ENCODE measurements around the gene RBPMS2. TPM values are rescaled to one million over a fixed set of nuclear protein-coding genes. Genes with fewer than 3 reads are reported as not detected.
"Not testable (repeated sequence)": the region's sequence is repeated elsewhere in the genome, so short reads cannot be mapped to it uniquely, and the experiment has no call there.

The RBPMS2 gene
- total and polyA plus RNA-seq, 2 donors (not counting 1 experiment from before 2014, with no cell fraction given): 0.18 TPM; not detected in 1

GRCh38 chr15:64803526-64803925 lies 28.1 kb upstream of the RBPMS2 start:
- Histone ChIP-seq H3K79me2 (ENCODE audit: control insufficient read depth, insufficient read depth, low read length) (no peaks in the 10 kb centered on the region), H3K4me2 (ENCODE audit: extremely low read depth, insufficient read depth, low read length) (no peak overlapping the region), H3K36me3 (ENCODE audit: control insufficient read depth, insufficient read depth, low read length) (no peaks in the 10 kb centered on the region), H3K9ac (ENCODE audit: insufficient read depth, low read length) (no peak overlapping the region), H3K9me3 (ENCODE audit: control insufficient read depth, insufficient read depth, low read depth, low read length) (no peaks in the 10 kb centered on the region), H3K27ac (ENCODE audit: insufficient read depth, low read length) (no peak overlapping the region), H4K20me1 (ENCODE audit: control insufficient read depth, extremely low read depth, insufficient read depth, low read length) (no peaks in the 10 kb centered on the region), H3K4me3 (replicated peaks in 1 of 4; ENCODE audit: control extremely low read depth in 1 of 4, insufficient read depth in 1 of 4, low read depth in 3 of 4, low read length in 4 of 4) (no peak overlapping the region), H2AFZ (ENCODE audit: low read length) (no peak overlapping the region), H3K27me3 (ENCODE audit: control insufficient read depth, insufficient read depth, low read length) (no peaks in the 10 kb centered on the region), H3K4me1 (ENCODE audit: control insufficient read depth, extremely low read depth, insufficient read depth, low read length) (no peaks in the 10 kb centered on the region)
- TF ChIP-seq EZH2 (IDR thresholded peaks at IDR 0.05; ENCODE audit: low read length, missing control alignments): no peak
- TF ChIP-seq CTCF (conservative IDR thresholded peaks at IDR 0.05 in 1 of 2, IDR thresholded peaks at IDR 0.05 in 1 of 2; ENCODE audit: low read depth in 1 of 2, low read length in 2 of 2): no peak
- no peak for DNase-seq (ENCODE audit: low read depth in 2 of 2)

DNA sequence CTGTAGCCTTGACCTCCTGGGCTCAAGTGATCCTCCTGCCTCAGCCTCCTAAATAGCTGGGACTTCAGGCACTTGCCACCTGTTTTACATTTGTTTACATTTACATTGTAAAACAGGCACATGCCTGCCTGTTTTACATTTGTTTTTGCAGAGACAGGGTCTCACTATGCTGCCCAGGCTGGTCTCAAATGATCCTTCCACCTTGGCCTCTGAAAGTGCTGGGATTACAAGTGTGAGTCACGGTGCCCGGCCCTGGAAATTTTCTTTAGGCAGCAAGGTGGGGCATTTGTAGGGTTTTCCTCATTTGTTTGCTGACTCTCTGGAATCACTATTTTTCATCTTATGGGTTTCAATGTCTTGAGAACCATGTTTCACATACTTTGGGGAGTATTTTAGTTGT lies 25.1 kb upstream of the RBPMS2 start:
- no peaks in the 10 kb centered on the region for H3K4me1 ChIP-seq (ENCODE audit: control insufficient read depth, extremely low read depth, insufficient read depth, low read length)
- no peaks in the 10 kb centered on the region for H4K20me1 ChIP-seq (ENCODE audit: control insufficient read depth, extremely low read depth, insufficient read depth, low read length)
- H3K27me3 ChIP-seq (ENCODE audit: control insufficient read depth, insufficient read depth, low read length): no peaks in the 10 kb centered on the region
- H3K9ac ChIP-seq (ENCODE audit: insufficient read depth, low read length): no peak overlapping the region
- no peaks in the 10 kb centered on the region for H3K36me3 ChIP-seq (ENCODE audit: control insufficient read depth, insufficient read depth, low read length)
- no peak overlapping the region for H3K4me3 ChIP-seq (replicated peaks in 1 of 4; ENCODE audit: control extremely low read depth in 1 of 4, insufficient read depth in 1 of 4, low read depth in 3 of 4, low read length in 4 of 4)
- no peaks in the 10 kb centered on the region for H3K9me3 ChIP-seq (ENCODE audit: control insufficient read depth, insufficient read depth, low read depth, low read length)
- no peak overlapping the region for H3K4me2 ChIP-seq (ENCODE audit: extremely low read depth, insufficient read depth, low read length)
- H3K79me2 ChIP-seq (ENCODE audit: control insufficient read depth, insufficient read depth, low read length): no peaks in the 10 kb centered on the region
- no peak overlapping the region for H3K27ac ChIP-seq (ENCODE audit: insufficient read depth, low read length)
- DNase-seq (ENCODE audit: low read depth in 2 of 2): no peak
- TF ChIP-seq EZH2 (IDR thresholded peaks at IDR 0.05; ENCODE audit: low read length, missing control alignments) (no peak), CTCF (conservative IDR thresholded peaks at IDR 0.05 in 1 of 2, IDR thresholded peaks at IDR 0.05 in 1 of 2; ENCODE audit: low read depth in 1 of 2, low read length in 2 of 2) (no peak)
- H2AFZ ChIP-seq (ENCODE audit: low read length): no peak overlapping the region

GRCh38 chr15:64798905-64799304 lies 23.5 kb upstream of the RBPMS2 start:
- H3K36me3 ChIP-seq (ENCODE audit: control insufficient read depth, insufficient read depth, low read length); H3K27ac ChIP-seq (ENCODE audit: insufficient read depth, low read length); H3K9ac ChIP-seq (ENCODE audit: insufficient read depth, low read length); H3K4me2 ChIP-seq (ENCODE audit: extremely low read depth, insufficient read depth, low read length); H3K9me3 ChIP-seq (ENCODE audit: control insufficient read depth, insufficient read depth, low read depth, low read length); H3K4me1 ChIP-seq (ENCODE audit: control insufficient read depth, extremely low read depth, insufficient read depth, low read length); H3K79me2 ChIP-seq (ENCODE audit: control insufficient read depth, insufficient read depth, low read length); DNase-seq (ENCODE audit: low read depth in 2 of 2); H2AFZ ChIP-seq (ENCODE audit: low read length); H3K4me3 ChIP-seq (replicated peaks in 1 of 4; ENCODE audit: control extremely low read depth in 1 of 4, insufficient read depth in 1 of 4, low read depth in 3 of 4, low read length in 4 of 4); H3K27me3 ChIP-seq (ENCODE audit: control insufficient read depth, insufficient read depth, low read length); H4K20me1 ChIP-seq (ENCODE audit: control insufficient read depth, extremely low read depth, insufficient read depth, low read length): not testable (repeated sequence)

GRCh38 chr15:64795921-64796320 lies 20.5 kb upstream of the RBPMS2 start:
- H3K79me2 ChIP-seq (ENCODE audit: control insufficient read depth, insufficient read depth, low read length); H2AFZ ChIP-seq (ENCODE audit: low read length); H3K9me3 ChIP-seq (ENCODE audit: control insufficient read depth, insufficient read depth, low read depth, low read length); H3K27me3 ChIP-seq (ENCODE audit: control insufficient read depth, insufficient read depth, low read length); DNase-seq (ENCODE audit: low read depth in 2 of 2); H3K4me1 ChIP-seq (ENCODE audit: control insufficient read depth, extremely low read depth, insufficient read depth, low read length); H3K27ac ChIP-seq (ENCODE audit: insufficient read depth, low read length); H3K36me3 ChIP-seq (ENCODE audit: control insufficient read depth, insufficient read depth, low read length); H4K20me1 ChIP-seq (ENCODE audit: control insufficient read depth, extremely low read depth, insufficient read depth, low read length); H3K9ac ChIP-seq (ENCODE audit: insufficient read depth, low read length); H3K4me3 ChIP-seq (replicated peaks in 1 of 4; ENCODE audit: control extremely low read depth in 1 of 4, insufficient read depth in 1 of 4, low read depth in 3 of 4, low read length in 4 of 4); H3K4me2 ChIP-seq (ENCODE audit: extremely low read depth, insufficient read depth, low read length): not testable (repeated sequence)

- not testable (repeated sequence) for H2AFZ ChIP-seq (ENCODE audit: low read length); H3K4me3 ChIP-seq (replicated peaks in 1 of 4; ENCODE audit: control extremely low read depth in 1 of 4, insufficient read depth in 1 of 4, low read depth in 3 of 4, low read length in 4 of 4); H3K4me1 ChIP-seq (ENCODE audit: control insufficient read depth, extremely low read depth, insufficient read depth, low read length); H3K4me2 ChIP-seq (ENCODE audit: extremely low read depth, insufficient read depth, low read length); H3K27me3 ChIP-seq (ENCODE audit: control insufficient read depth, insufficient read depth, low read length); H3K36me3 ChIP-seq (ENCODE audit: control insufficient read depth, insufficient read depth, low read length); H3K27ac ChIP-seq (ENCODE audit: insufficient read depth, low read length); H3K9ac ChIP-seq (ENCODE audit: insufficient read depth, low read length); H3K9me3 ChIP-seq (ENCODE audit: control insufficient read depth, insufficient read depth, low read depth, low read length); H4K20me1 ChIP-seq (ENCODE audit: control insufficient read depth, extremely low read depth, insufficient read depth, low read length); H3K79me2 ChIP-seq (ENCODE audit: control insufficient read depth, insufficient read depth, low read length); DNase-seq (ENCODE audit: low read depth in 2 of 2)
Observed at GRCh38 chr15:64795299-64795698, 19.9 kb upstream of the RBPMS2 start.
